MM.1S (cell line): ENCODE measurements around the gene PAK1.

Experiments used
- CTCF ChIP-seq: fragments of 300-600 bp; sonication (generic); IDR thresholded peaks from 2 replicates; pipeline ENCODE4 v1.5.1; 2016; ENCODE audit warnings: antibody characterized with exemption, low read length, mixed read lengths
- EZH2 ChIP-seq: fragments of 300-600 bp; sonication (generic); optimal IDR thresholded peaks from 2 replicates; pipeline ENCODE3; 2017; ENCODE audit warnings: low read depth, mild to moderate bottlenecking, antibody characterized with exemption, low read length, mixed read lengths
- EZH2phosphoT487 ChIP-seq: fragments of 300-600 bp; sonication (generic); IDR thresholded peaks from 2 replicates; pipeline ENCODE4 v1.6.1; 2018; ENCODE audit warnings: antibody characterized with exemption, low read length

GRCh38 chr11:77512092-77512491 is 38.2 kb upstream of the PAK1 start:
- TF ChIP-seq CTCF (no peak), EZH2 (no peak), EZH2phosphoT487 (no peak)
